ENCODE measurements around the gene SLC9A8. TPM values are rescaled to one million over a fixed set of nuclear protein-coding genes. Genes with fewer than 3 reads are reported as not detected.

Gene SLC9A8
- total and polyA plus RNA-seq, 4 donors = 7.8 to 21.1 (median 14.4) TPM

- TF ChIP-seq CTCF (IDR thresholded peaks at IDR 0.05; ENCODE audit: control extremely low read depth, extremely low read depth) = no peak
- no peaks in the 10 kb centered on the region for H3K9me3 ChIP-seq (ENCODE audit: control insufficient read depth in 4 of 4, insufficient read depth in 3 of 4, low read length in 3 of 4)
- no peaks in the 10 kb centered on the region for H3K27me3 ChIP-seq (ENCODE audit: control insufficient read depth in 3 of 3, insufficient read depth in 3 of 3, low read length in 2 of 3)
- ATAC-seq (ENCODE audit: insufficient read depth, low FRiP score) = no peak
- WGBS, 2 donors = 44 to 66% methylated on average over 2 of the region's 2 CpGs
- H3K4me3 ChIP-seq = no peak overlapping the region
- H3K9ac ChIP-seq (ENCODE audit: insufficient read depth in 1 of 2, low read length in 2 of 2) = no peak overlapping the region
- DNase-seq = no peak
- peaks cover 0 to 11% (median 0%) of the 10 kb centered on the region in 5 donors for H3K4me1 ChIP-seq (ENCODE audit: control insufficient read depth in 5 of 5, insufficient read depth in 5 of 5, low read length in 5 of 5)
- no peak overlapping the region for H3K27ac ChIP-seq (ENCODE audit: low read depth in 1 of 2, low read length in 1 of 2)
- peaks cover 7 to 26% (median 15%) of the 10 kb centered on the region in 4 donors for H3K36me3 ChIP-seq (ENCODE audit: control insufficient read depth in 4 of 4, insufficient read depth in 4 of 4, low read length in 4 of 4)
These were observed 10.7 kb downstream of the SLC9A8 start for GRCh38 chr20:49823152-49823847.

GRCh38 chr20:49824206-49824605 lies 11.6 kb downstream of the SLC9A8 start:
- Histone ChIP-seq H3K4me1 (ENCODE audit: control insufficient read depth in 5 of 5, insufficient read depth in 5 of 5, low read length in 5 of 5) (peaks cover 0 to 11% (median 0%) of the 10 kb centered on the region in 5 donors), H3K9ac (ENCODE audit: insufficient read depth in 1 of 2, low read length in 2 of 2) (no peak overlapping the region), H3K4me3 (no peak overlapping the region), H3K9me3 (ENCODE audit: control insufficient read depth in 4 of 4, insufficient read depth in 3 of 4, low read length in 3 of 4) (no peaks in the 10 kb centered on the region), H3K27me3 (ENCODE audit: control insufficient read depth in 3 of 3, insufficient read depth in 3 of 3, low read length in 2 of 3) (no peaks in the 10 kb centered on the region), H3K27ac (ENCODE audit: low read depth in 1 of 2, low read length in 1 of 2) (no peak overlapping the region), H3K36me3 (ENCODE audit: control insufficient read depth in 4 of 4, insufficient read depth in 4 of 4, low read length in 4 of 4) (peaks cover 7 to 21% (median 11%) of the 10 kb centered on the region in 4 donors)
- DNase-seq = no peak
- ATAC-seq (ENCODE audit: insufficient read depth, low FRiP score) = no peak
- 88 to 96% methylated on average over 2 of the region's 2 CpGs for WGBS, 2 donors
- TF ChIP-seq CTCF (IDR thresholded peaks at IDR 0.05; ENCODE audit: control extremely low read depth, extremely low read depth) = no peak

- no peaks in the 10 kb centered on the region for H3K27me3 ChIP-seq (ENCODE audit: control insufficient read depth in 3 of 3, insufficient read depth in 3 of 3, low read length in 2 of 3)
- WGBS, 2 donors = 73 to 79% methylated on average over 7 of the region's 7 CpGs
- H3K9ac ChIP-seq (ENCODE audit: insufficient read depth in 1 of 2, low read length in 2 of 2) = no peak overlapping the region
- peak overlapping the region in 1 of 2 donors; percentile 79 for H3K27ac ChIP-seq (ENCODE audit: low read depth in 1 of 2, low read length in 1 of 2)
- ATAC-seq (ENCODE audit: insufficient read depth, low FRiP score) (peak; percentile 72), DNase-seq (no peak)
- peaks cover 0 to 19% (median 11%) of the 10 kb centered on the region in 4 donors for H3K36me3 ChIP-seq (ENCODE audit: control insufficient read depth in 4 of 4, insufficient read depth in 4 of 4, low read length in 4 of 4)
- peaks cover 0 to 11% (median 0%) of the 10 kb centered on the region in 5 donors for H3K4me1 ChIP-seq (ENCODE audit: control insufficient read depth in 5 of 5, insufficient read depth in 5 of 5, low read length in 5 of 5)
- TF ChIP-seq CTCF (IDR thresholded peaks at IDR 0.05; ENCODE audit: control extremely low read depth, extremely low read depth) = no peak
- no peaks in the 10 kb centered on the region for H3K9me3 ChIP-seq (ENCODE audit: control insufficient read depth in 4 of 4, insufficient read depth in 3 of 4, low read length in 3 of 4)
- no peak overlapping the region for H3K4me3 ChIP-seq
These were observed 12.9 kb downstream of the SLC9A8 start for GRCh38 chr20:49825521-49826033.
